ENCODE results near the gene ISOC1. TPM values are rescaled to one million over a fixed set of nuclear protein-coding genes. Genes with fewer than 3 reads are reported as not detected.

Gene ISOC1
- polyA plus RNA-seq, 5 donors = 41.2 to 49.5 (median 44.3) TPM

- DNase-seq = no peak
Observed at GRCh38 chr5:129082225-129083136, 12.1 kb upstream of the ISOC1 start.

GRCh38 chr5:129094924-129095899, 663 bp downstream of the ISOC1 start:
- peak; percentile 70 to 73 for DNase-seq

GRCh38 chr5:129096382-129096991, 1.9 kb downstream of the ISOC1 start:
- DNase-seq = no peak

- no peak for DNase-seq
Observed at GRCh38 chr5:129097498-129098296, 3.1 kb downstream of the ISOC1 start.

GRCh38 chr5:129098488-129099183, 4.1 kb downstream of the ISOC1 start:
- DNase-seq = no peak

GRCh38 chr5:129099184-129099569, 4.6 kb downstream of the ISOC1 start:
- DNase-seq = no peak

- DNase-seq = no peak
Observed at GRCh38 chr5:129101794-129102193, 7.2 kb downstream of the ISOC1 start.

- no peak for DNase-seq
Observed at GRCh38 chr5:129103397-129103796, 8.8 kb downstream of the ISOC1 start.

GRCh38 chr5:129104915-129105455, 10.4 kb downstream of the ISOC1 start:
- no peak for DNase-seq

- DNase-seq = no peak
Observed at GRCh38 chr5:129107637-129108036, 13.1 kb downstream of the ISOC1 start.

GRCh38 chr5:129110742-129111141, 16.2 kb downstream of the ISOC1 start:
- no peak for DNase-seq

- DNase-seq = peak; percentile 42 to 45
Observed at GRCh38 chr5:129111351-129111750, 16.8 kb downstream of the ISOC1 start.

- no peak for DNase-seq
Observed at GRCh38 chr5:129112295-129112694, 17.7 kb downstream of the ISOC1 start.

GRCh38 chr5:129113867-129114266, 19.3 kb downstream of the ISOC1 start:
- no peak for DNase-seq

GRCh38 chr5:129114539-129115193, 20.1 kb downstream of the ISOC1 start:
- no peak for DNase-seq

GRCh38 chr5:129115680-129116079, 21.1 kb downstream of the ISOC1 start:
- no peak for DNase-seq

GRCh38 chr5:129116797-129117196, 22.2 kb downstream of the ISOC1 start:
- DNase-seq = no peak

GRCh38 chr5:129118405-129118804, 23.9 kb downstream of the ISOC1 start:
- DNase-seq = no peak

GRCh38 chr5:129118826-129119225, 24.3 kb downstream of the ISOC1 start:
- DNase-seq = no peak

- DNase-seq = no peak
Observed at GRCh38 chr5:129120158-129120581, 25.6 kb downstream of the ISOC1 start.
